Measurements from ENCODE around the gene CNTN5.

CNTN5 gene

DNA sequence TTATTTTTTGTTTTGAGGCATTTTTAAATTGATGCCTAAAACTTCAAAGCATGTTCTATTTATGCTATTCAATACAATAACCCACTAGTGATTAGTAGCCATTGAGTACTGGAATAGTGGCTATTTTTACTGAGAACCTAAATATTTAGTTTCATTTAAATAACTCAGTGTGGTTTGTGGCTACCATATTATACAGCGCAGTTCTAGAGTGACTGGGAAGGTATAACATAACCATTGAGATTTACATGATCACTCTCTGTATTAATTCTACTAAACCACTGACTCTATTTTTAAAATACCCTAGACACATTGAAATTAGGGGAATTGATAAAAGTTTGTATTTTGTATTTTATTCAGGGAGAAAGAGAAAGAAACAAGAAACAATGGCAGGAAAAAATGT lies 441.2 kb downstream of the CNTN5 start:
- no peak overlapping the region for H3K4me3 ChIP-seq (replicated peaks; ENCODE audit: low read depth, low read length)
- TF ChIP-seq, protein P1, sequence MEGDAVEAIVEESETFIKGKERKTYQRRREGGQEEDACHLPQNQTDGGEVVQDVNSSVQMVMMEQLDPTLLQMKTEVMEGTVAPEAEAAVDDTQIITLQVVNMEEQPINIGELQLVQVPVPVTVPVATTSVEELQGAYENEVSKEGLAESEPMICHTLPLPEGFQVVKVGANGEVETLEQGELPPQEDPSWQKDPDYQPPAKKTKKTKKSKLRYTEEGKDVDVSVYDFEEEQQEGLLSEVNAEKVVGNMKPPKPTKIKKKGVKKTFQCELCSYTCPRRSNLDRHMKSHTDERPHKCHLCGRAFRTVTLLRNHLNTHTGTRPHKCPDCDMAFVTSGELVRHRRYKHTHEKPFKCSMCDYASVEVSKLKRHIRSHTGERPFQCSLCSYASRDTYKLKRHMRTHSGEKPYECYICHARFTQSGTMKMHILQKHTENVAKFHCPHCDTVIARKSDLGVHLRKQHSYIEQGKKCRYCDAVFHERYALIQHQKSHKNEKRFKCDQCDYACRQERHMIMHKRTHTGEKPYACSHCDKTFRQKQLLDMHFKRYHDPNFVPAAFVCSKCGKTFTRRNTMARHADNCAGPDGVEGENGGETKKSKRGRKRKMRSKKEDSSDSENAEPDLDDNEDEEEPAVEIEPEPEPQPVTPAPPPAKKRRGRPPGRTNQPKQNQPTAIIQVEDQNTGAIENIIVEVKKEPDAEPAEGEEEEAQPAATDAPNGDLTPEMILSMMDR (IDR thresholded peaks at IDR 0.05; ENCODE audit: low read length, missing control alignments): no peak
- no peak for DNase-seq (ENCODE audit: low read depth)

DNA sequence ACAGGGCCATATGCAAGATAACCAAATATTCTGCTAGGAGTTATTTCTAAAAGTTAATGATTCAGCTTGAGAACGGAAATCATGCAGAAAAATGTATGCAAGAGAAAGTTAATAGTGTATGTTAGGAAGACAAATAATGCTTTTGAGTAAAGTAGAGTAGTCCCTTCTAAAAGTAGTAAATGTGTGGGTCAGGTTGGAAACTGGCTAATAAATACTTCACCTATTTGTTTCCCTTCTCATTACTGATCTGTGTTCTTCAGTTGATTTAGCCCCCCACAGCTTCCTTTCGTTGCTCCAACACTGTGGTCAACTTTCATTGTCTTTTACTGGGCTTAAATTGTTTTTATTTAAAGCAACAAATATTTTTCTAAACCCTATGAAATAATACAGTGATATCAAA lies 444.2 kb downstream of the CNTN5 start:
- TF ChIP-seq, protein P1 (IDR thresholded peaks at IDR 0.05; ENCODE audit: low read length, missing control alignments): no peak
- H3K4me3 ChIP-seq (replicated peaks; ENCODE audit: low read depth, low read length): no peak overlapping the region
- no peak for DNase-seq (ENCODE audit: low read depth)

DNA sequence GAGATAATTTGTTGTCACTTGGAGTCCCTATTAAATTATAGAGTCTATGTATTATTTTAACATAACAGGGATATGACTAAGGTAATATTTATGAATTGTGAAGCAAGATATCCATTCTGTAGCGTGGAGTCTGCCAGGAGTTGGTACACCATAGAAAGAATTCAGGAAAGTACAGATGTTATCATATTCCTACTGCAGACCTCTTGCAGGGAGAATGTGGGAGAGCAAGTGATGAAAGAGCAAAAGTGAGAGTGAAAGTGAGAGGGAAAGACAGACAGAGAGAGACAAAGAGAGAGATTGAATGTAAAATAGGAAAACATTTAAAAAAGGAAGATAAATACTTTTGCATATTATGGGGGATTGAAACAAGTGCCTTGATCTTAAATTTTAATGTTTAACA lies 468.8 kb downstream of the CNTN5 start:
- TF ChIP-seq, protein P1 (IDR thresholded peaks at IDR 0.05; ENCODE audit: low read length, missing control alignments): no peak
- no peak overlapping the region for H3K4me3 ChIP-seq (replicated peaks; ENCODE audit: low read depth, low read length)
- DNase-seq (ENCODE audit: low read depth): peak; percentile 65

DNA sequence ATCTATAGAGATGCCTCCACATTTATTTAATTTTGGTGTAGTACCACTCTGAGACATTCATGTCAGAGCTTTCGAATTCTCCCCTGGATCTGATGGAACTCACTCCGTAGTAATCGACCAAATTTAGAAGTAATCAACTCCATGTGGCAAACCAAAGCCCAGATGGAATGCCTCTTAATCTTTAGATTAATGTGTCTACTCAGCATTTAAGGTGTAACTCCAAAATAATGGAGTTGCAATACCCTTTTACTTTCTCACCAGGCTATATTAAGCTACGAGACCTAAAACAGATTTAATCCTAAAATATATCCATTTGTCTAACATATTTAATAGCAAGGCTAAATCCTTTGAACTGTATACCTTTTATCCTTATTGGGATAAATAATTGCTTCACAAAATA lies 473.3 kb downstream of the CNTN5 start:
- H3K4me3 ChIP-seq (replicated peaks; ENCODE audit: low read depth, low read length): no peak overlapping the region
- no peak for DNase-seq (ENCODE audit: low read depth)
- TF ChIP-seq, protein P1 (IDR thresholded peaks at IDR 0.05; ENCODE audit: low read length, missing control alignments): no peak

DNA sequence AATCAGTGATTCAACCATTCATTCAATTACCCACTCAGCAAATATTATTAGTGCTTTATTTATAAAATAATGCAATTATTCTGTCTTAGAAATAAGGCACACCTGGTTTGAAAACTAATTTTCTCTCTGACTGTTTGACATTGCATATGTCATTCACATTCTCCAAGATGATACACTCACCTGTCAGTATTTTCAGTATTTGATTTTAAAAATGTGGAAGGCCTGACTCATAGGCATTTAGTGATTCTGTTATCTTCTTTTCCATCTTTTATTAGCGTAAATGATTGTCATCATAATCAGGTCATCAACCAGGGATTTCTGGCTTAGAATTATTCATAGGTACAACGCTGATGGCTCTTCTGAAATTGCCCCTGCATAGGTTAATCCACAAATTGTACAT lies 480.9 kb downstream of the CNTN5 start:
- no peak for DNase-seq (ENCODE audit: low read depth)
- TF ChIP-seq, protein P1 (IDR thresholded peaks at IDR 0.05; ENCODE audit: low read length, missing control alignments): no peak
- no peak overlapping the region for H3K4me3 ChIP-seq (replicated peaks; ENCODE audit: low read depth, low read length)

DNA sequence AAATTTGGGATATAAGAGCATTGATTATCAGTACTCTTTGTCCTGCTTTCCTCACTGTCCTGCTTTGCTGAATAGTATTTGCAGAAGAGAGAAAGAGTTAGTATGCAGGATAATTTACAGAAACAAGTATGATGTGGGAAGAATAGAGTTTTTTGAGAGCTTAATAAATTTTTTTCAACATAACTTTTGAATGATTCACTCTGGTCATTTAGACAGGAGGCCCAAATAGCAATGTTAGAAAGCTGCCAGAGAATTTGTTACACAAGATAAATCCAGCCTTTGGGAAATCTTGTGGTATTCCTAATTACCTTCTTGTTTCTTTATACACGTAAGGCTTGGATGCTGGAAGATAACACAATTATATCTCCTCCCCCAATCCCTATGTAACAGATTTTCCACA lies 484.6 kb downstream of the CNTN5 start:
- peak; percentile 83 for DNase-seq (ENCODE audit: low read depth)
- TF ChIP-seq, protein P1 (IDR thresholded peaks at IDR 0.05; ENCODE audit: low read length, missing control alignments): no peak
- H3K4me3 ChIP-seq (replicated peaks; ENCODE audit: low read depth, low read length): no peak overlapping the region

DNA sequence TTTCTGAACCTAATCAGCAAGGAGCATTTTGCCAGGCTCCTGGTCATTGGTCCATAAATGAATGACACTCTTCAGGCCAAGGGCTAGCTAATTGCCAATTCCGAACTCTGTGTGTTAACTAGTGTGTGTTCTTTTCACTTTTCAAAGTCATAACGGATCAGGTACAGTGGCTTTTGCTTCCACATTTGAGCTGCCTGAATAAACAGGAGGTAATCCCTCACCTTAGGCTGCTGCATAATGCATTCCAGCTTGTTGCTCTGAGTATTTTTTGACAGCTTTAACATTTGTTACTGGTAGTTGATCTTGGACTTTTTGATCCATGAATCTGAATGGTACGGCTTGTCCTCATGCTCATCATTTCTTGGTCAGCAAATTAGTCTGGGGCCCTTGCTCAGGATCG lies 485.1 kb downstream of the CNTN5 start:
- H3K4me3 ChIP-seq (replicated peaks; ENCODE audit: low read depth, low read length): no peak overlapping the region
- DNase-seq (ENCODE audit: low read depth): no peak
- TF ChIP-seq, protein P1 (IDR thresholded peaks at IDR 0.05; ENCODE audit: low read length, missing control alignments): no peak

All from fibroblast of pulmonary artery (primary cell).